ENCODE results near the gene MVB12B.
A peak's percentile ranks its signal among the peaks of the same experiment; 100 is the strongest.

Gene MVB12B

DNA sequence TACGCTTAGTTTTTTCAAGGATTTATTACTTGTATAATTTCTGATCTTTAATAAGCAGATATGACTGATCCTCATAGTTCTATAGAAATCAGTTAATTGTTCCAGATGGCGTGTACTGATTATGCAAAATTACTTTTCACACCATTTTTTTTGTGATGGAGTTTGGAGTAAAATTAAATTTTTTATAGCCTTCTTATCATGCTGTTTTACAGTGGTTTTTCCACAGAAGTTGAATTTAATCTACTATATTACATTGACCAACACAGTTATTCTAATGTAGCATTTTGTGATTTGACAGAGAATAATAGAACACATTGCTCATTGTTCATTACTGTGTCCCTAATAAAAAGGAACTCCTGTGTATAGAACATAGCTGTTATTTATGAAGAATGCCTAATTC is 111.1 kb downstream of the MVB12B start:
- ChIA-PET POLR2A (ENCODE audit: low non-redundant PET) (no interaction called here), CTCF (interaction anchor here (0.6 kb wide), 1 partner anchor 697 kb away, joined by 3 read pairs; no protein-coding TSS in a partner anchor)
- no peak for DNase-seq (ENCODE audit: low spot score)
- H3K27ac ChIP-seq: no peak overlapping the region
- TF ChIP-seq, protein P1, sequence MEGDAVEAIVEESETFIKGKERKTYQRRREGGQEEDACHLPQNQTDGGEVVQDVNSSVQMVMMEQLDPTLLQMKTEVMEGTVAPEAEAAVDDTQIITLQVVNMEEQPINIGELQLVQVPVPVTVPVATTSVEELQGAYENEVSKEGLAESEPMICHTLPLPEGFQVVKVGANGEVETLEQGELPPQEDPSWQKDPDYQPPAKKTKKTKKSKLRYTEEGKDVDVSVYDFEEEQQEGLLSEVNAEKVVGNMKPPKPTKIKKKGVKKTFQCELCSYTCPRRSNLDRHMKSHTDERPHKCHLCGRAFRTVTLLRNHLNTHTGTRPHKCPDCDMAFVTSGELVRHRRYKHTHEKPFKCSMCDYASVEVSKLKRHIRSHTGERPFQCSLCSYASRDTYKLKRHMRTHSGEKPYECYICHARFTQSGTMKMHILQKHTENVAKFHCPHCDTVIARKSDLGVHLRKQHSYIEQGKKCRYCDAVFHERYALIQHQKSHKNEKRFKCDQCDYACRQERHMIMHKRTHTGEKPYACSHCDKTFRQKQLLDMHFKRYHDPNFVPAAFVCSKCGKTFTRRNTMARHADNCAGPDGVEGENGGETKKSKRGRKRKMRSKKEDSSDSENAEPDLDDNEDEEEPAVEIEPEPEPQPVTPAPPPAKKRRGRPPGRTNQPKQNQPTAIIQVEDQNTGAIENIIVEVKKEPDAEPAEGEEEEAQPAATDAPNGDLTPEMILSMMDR (conservative IDR thresholded peaks at IDR 0.05; ENCODE audit: low read depth): no peak

DNA sequence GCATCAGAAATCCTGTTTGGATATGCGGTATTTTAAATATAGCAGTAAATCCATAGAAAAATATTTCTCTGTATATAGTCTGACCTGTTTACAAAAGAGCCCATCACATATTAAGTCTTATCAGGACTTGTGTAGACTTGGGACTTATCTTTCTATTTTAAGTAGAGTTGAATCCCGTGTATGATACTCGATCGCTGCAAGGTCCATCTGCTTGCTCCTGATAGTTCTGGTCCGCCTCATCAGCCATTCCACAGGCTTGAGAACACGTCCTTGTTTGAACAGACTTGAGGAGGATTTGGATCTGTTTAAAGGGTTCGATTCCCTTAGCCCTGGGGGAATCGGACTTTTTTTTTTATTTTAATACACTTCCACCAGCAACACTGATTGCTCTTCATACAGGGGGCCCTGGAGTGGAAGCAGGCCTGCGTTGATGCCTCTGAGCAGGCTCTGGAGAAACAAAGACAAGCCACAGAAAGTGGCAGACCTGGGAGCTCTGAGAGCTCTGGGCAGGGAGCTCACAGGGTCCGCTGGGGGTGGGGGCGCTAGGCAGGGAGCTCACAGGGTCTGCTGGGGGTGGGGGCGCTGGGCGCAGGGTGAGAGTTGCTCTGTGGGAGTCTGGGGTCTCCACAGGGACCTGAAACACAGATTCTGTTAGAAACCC is 112.2 kb downstream of the MVB12B start:
- DNase-seq (ENCODE audit: low spot score): no peak
- ChIA-PET CTCF (no interaction called here), POLR2A (ENCODE audit: low non-redundant PET) (no interaction called here)
- TF ChIP-seq, protein P1 (conservative IDR thresholded peaks at IDR 0.05; ENCODE audit: low read depth): no peak
- H3K27ac ChIP-seq: no peak overlapping the region

DNA sequence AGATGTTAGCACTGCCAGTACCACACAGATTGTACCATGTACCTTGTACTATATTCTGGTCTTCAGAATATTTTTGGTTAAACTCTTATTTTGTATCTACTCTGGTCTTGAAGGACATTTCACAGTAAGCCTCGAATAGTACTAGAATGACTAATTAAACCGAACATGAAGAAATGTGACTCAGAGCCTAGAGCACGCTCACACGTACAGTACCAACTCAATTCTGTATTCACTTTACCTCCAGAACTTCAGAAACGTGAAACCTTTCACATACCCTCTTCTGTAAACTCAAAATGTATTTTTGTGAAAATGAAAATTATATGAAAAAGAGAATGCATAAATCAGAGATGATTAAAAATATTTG is 112.8 kb downstream of the MVB12B start:
- CTCF ChIA-PET: no interaction called here
- H3K27ac ChIP-seq: no peak overlapping the region
- TF ChIP-seq, protein P1 (conservative IDR thresholded peaks at IDR 0.05; ENCODE audit: low read depth): no peak

DNA sequence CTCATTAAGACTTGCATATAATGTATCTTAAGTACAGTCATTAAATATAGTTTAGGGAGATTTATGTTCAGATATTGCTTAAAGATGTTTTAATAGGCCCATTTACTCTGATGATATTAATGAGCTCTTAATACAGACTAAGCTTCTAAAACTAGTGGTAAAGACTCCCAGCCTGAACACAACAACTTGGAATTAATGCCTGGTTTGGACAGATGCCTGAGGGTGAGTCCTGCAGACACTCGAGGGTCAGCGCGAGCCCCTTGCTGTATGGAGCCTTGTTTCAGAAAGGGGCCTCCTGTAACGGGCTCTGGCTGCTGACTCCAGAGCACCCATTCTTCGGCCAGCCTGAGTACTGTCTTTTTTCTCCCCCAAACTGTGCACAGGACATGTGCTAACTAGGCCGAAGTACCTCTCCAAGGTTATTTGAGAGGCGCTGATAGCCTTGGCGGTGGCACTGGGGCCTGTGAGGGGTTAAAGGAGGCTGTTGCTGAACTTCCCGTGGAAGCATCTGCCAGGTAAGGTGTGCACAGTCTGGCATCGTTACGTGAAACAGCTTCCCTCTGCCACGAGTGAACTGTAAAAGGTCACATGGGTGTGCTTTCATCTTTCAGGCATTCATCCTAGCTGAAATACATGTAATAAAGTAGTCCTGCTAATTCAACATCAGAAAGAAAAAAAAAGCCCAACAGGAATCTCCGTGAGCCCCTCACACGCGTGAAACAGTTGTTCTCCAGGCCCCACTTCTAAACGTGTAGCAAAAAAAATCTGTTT is 113.4 kb downstream of the MVB12B start:
- POLR2A ChIA-PET (ENCODE audit: low non-redundant PET): no interaction called here
- CTCF ChIA-PET: interaction anchor here (0.7 kb wide), 1 partner anchor 32 kb away, joined by 3 read pairs; no protein-coding TSS in a partner anchor
- TF ChIP-seq, protein P1 (conservative IDR thresholded peaks at IDR 0.05; ENCODE audit: low read depth): no peak
- no peak overlapping the region for H3K27ac ChIP-seq
- DNase-seq (ENCODE audit: low spot score): no peak

More for the DNA sequence above, 112.8 kb downstream of the MVB12B start:
- DNase-seq (ENCODE audit: low spot score): peak; percentile 58
- POLR2A ChIA-PET (ENCODE audit: low non-redundant PET): no interaction called here

DNA sequence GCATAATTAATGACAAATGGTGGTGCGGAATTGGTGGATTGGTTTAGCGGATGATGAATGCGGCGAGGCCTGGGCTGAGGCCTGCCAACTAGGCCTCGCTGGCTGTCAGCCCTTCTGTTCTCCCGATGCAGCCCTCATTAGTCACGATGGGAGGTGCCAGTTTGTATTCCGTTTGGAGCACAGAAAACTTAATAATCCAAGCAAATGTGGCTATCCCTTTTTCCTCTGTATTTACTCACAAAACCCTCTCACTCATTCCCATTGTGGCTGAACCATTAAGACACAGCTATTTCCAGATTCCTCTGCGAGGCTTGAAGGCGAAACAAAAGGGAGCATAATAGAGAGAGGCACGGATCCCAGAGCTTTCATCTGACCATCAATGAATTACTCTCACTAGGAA is 114.3 kb downstream of the MVB12B start:
- POLR2A ChIA-PET (ENCODE audit: low non-redundant PET): no interaction called here
- CTCF ChIA-PET: interaction anchor here (0.7 kb wide), 2 partner anchors 31 to 139 kb away, joined by 3 to 5 read pairs; no protein-coding TSS in a partner anchor

DNA sequence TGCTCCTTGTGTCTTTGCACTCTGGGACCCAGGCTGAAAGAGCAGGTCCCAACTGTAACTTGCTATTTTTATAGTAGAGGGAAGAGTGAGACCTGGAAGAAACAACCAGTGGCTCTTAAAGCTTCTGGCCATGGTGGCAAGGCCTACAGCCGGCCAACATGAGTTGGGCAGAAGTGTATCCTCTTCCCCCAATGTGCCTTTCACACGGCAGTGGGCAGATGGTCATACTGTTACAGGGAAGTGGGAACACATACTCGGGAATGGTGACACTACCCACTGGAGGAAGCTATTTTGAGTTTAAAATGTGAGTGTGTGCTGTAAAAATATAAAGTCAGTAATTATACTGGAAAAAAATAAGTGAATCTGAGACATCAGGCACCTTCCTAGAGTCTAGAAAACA is 116.0 kb downstream of the MVB12B start:
- CTCF ChIA-PET: interaction anchor here (0.8 to 1.1 kb wide), 2 partner anchors 44 to 56 kb away, joined by 3 to 4 read pairs; no protein-coding TSS in a partner anchor

More for the DNA sequence above, 114.3 kb downstream of the MVB12B start:
- H3K27ac ChIP-seq: no peak overlapping the region
- TF ChIP-seq, protein P1 (conservative IDR thresholded peaks at IDR 0.05; ENCODE audit: low read depth): no peak
- no peak for DNase-seq (ENCODE audit: low spot score)

More for the DNA sequence above, 116.0 kb downstream of the MVB12B start:
- TF ChIP-seq, protein P1 (conservative IDR thresholded peaks at IDR 0.05; ENCODE audit: low read depth): no peak
- POLR2A ChIA-PET (ENCODE audit: low non-redundant PET): no interaction called here
- no peak overlapping the region for H3K27ac ChIP-seq
- no peak for DNase-seq (ENCODE audit: low spot score)

Data from RWPE1 (cell line).